ENCODE measurements around the gene MCC. TPM values are rescaled to one million over a fixed set of nuclear protein-coding genes. Genes with fewer than 3 reads are reported as not detected.

MCC gene
- total and polyA plus RNA-seq, 2 of the 4 experiments (the other 2 are of a cell fraction): 5.0 to 20.6 TPM

DNA sequence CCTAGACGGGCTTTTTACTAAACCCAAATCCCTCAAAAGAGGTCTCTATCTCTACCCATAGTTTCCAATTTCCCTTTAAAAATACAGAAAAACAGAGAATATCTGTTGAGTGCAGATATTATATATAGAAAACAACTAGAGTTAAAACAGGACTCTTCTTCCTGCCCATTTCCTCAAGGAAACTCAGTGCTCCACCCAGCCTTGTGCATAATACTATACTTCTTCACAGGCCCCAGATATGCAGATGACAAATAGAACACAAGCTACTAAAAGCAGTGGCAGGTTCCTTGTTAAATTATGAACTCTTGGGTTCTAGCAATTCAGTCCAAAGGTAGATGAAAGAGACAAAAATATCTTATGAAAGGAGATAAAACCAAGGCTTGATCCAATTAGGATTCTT is 253.7 kb downstream of the MCC start:
- Histone ChIP-seq H2BK5ac (ENCODE audit: low read depth, low read length, poor library complexity, severe bottlenecking) (no peak overlapping the region), H3K27ac (ENCODE audit: insufficient read depth, low read length) (no peak overlapping the region), H2AK9ac (replicated peaks; ENCODE audit: low read depth, low read length, poor library complexity) (no peak overlapping the region), H3K4me1 (ENCODE audit: control insufficient read depth, insufficient read depth, low read length) (peaks cover 9% of the 10 kb centered on the region), H3K23ac (ENCODE audit: low read depth, low read length) (no peak overlapping the region), H3K9me3 (ENCODE audit: control insufficient read depth, insufficient read depth, low read length) (no peaks in the 10 kb centered on the region), H2AK5ac (ENCODE audit: low read depth, low read length) (no peak overlapping the region), H3K4ac (ENCODE audit: low read depth, low read length) (no peak overlapping the region), H2BK15ac (ENCODE audit: low read depth, low read length) (no peak overlapping the region), H4K91ac (ENCODE audit: insufficient read depth, low read depth, low read length) (no peak overlapping the region), H3K27me3 (ENCODE audit: control insufficient read depth, insufficient read depth, low read length) (no peaks in the 10 kb centered on the region), H3K9ac (ENCODE audit: low read depth, low read length) (no peak overlapping the region), H2AFZ (replicated peaks; ENCODE audit: low read length, poor library complexity) (no peak overlapping the region), H3K4me2 (ENCODE audit: low read depth, low read length) (no peak overlapping the region), H4K20me1 (ENCODE audit: insufficient read depth, low read length) (no peaks in the 10 kb centered on the region; the same call in 1 of the 2 replicates), H3K18ac (ENCODE audit: low read depth, low read length) (no peak overlapping the region), H3K79me1 (ENCODE audit: low read depth in 1 of 2, low read length in 2 of 2) (peaks cover 10 to 11% of the 10 kb centered on the region in 2 experiments; a peak in 3 of 4 replicates), H3K4me3 (ENCODE audit: insufficient read depth, low read depth, low read length) (no peak overlapping the region), H3K14ac (replicated peaks; ENCODE audit: low read depth, low read length) (no peak overlapping the region), H3K9me1 (ENCODE audit: insufficient read depth, low read length) (no peaks in the 10 kb centered on the region), H2BK120ac (ENCODE audit: low read depth, low read length) (no peak overlapping the region), H3K56ac (ENCODE audit: extremely low read depth, insufficient read depth, low read length) (no peak overlapping the region), H2BK20ac (ENCODE audit: low read depth, low read length) (no peak overlapping the region), H3K36me3 (ENCODE audit: control insufficient read depth, insufficient read depth, low read length) (no peaks in the 10 kb centered on the region), H4K8ac (ENCODE audit: low read depth in 2 of 2, low read length in 2 of 2) (no peak overlapping the region), H4K5ac (ENCODE audit: low read depth, low read length) (no peak overlapping the region)
- intact Hi-C loops (cut with micrococcal nuclease) (no loop called here), dilution Hi-C loops (cut with HindIII; ENCODE audit: low sequenced_read_pairs, unreplicated experiment) (no loop called here), in situ Hi-C loops (cut with MboI; ENCODE audit: low sequenced_read_pairs) (no loop called here)
- ChIA-PET POLR2A (ENCODE audit: unreplicated experiment) (no interaction called here), CTCF (no interaction called here)
- DNase-seq: no peak
- no peak for ATAC-seq (ENCODE audit: low read depth)
- TF ChIP-seq, protein P1, sequence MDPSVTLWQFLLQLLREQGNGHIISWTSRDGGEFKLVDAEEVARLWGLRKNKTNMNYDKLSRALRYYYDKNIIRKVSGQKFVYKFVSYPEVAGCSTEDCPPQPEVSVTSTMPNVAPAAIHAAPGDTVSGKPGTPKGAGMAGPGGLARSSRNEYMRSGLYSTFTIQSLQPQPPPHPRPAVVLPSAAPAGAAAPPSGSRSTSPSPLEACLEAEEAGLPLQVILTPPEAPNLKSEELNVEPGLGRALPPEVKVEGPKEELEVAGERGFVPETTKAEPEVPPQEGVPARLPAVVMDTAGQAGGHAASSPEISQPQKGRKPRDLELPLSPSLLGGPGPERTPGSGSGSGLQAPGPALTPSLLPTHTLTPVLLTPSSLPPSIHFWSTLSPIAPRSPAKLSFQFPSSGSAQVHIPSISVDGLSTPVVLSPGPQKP (IDR thresholded peaks at IDR 0.05; ENCODE audit: borderline replicate concordance, low read depth, low read length): no peak
- TF ChIP-seq MAZ (IDR thresholded peaks at IDR 0.05; ENCODE audit: borderline replicate concordance, low read depth, low read length): no peak
- no peak for TF ChIP-seq FOS (IDR thresholded peaks at IDR 0.05; ENCODE audit: low read depth, low read length)
- TF ChIP-seq RAD21 (IDR thresholded peaks at IDR 0.05; ENCODE audit: low read length): no peak
- no peak for TF ChIP-seq CHD1 (IDR thresholded peaks at IDR 0.05; ENCODE audit: low read depth, low read length)
- no peak for TF ChIP-seq POLR2A (IDR thresholded peaks at IDR 0.05; ENCODE audit: low read depth, low read length)
- TF ChIP-seq RCOR1 (IDR thresholded peaks at IDR 0.05; ENCODE audit: insufficient replicate concordance, low read length): no peak
- no peak for TF ChIP-seq NFE2L2 (IDR thresholded peaks at IDR 0.05; ENCODE audit: low read depth, low read length)
- no peak for TF ChIP-seq RFX5 (IDR thresholded peaks at IDR 0.05; ENCODE audit: low read depth, low read length)
- TF ChIP-seq BHLHE40 (IDR thresholded peaks at IDR 0.05; ENCODE audit: low read depth, low read length): no peak
- TF ChIP-seq MAFK (IDR thresholded peaks at IDR 0.05; ENCODE audit: low read depth, low read length): no peak
- TF ChIP-seq, protein P2, sequence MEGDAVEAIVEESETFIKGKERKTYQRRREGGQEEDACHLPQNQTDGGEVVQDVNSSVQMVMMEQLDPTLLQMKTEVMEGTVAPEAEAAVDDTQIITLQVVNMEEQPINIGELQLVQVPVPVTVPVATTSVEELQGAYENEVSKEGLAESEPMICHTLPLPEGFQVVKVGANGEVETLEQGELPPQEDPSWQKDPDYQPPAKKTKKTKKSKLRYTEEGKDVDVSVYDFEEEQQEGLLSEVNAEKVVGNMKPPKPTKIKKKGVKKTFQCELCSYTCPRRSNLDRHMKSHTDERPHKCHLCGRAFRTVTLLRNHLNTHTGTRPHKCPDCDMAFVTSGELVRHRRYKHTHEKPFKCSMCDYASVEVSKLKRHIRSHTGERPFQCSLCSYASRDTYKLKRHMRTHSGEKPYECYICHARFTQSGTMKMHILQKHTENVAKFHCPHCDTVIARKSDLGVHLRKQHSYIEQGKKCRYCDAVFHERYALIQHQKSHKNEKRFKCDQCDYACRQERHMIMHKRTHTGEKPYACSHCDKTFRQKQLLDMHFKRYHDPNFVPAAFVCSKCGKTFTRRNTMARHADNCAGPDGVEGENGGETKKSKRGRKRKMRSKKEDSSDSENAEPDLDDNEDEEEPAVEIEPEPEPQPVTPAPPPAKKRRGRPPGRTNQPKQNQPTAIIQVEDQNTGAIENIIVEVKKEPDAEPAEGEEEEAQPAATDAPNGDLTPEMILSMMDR (conservative IDR thresholded peaks at IDR 0.05; ENCODE audit: low read depth, low read length): no peak
- no peak for TF ChIP-seq SMC3 (IDR thresholded peaks at IDR 0.05; ENCODE audit: low read depth, low read length)
- TF ChIP-seq CEBPB (IDR thresholded peaks at IDR 0.05; ENCODE audit: low read depth, low read length): no peak
- no peak for TF ChIP-seq MXI1 (IDR thresholded peaks at IDR 0.05; ENCODE audit: borderline replicate concordance, low read depth, low read length)
- TF ChIP-seq, protein P3, sequence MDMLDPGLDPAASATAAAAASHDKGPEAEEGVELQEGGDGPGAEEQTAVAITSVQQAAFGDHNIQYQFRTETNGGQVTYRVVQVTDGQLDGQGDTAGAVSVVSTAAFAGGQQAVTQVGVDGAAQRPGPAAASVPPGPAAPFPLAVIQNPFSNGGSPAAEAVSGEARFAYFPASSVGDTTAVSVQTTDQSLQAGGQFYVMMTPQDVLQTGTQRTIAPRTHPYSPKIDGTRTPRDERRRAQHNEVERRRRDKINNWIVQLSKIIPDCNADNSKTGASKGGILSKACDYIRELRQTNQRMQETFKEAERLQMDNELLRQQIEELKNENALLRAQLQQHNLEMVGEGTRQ (IDR thresholded peaks at IDR 0.05; ENCODE audit: low read depth, low read length): no peak
- no CpG with 5 or more reads among the region's 1 CpG for WGBS, 2 experiments (ENCODE audit: extremely low coverage in 2 of 2, insufficient read length in 1 of 2)
- BruUV-seq (replicated peaks): no TSS peak
